Testis (tissue), 2 donors: ENCODE results near the gene ARMC6.

Experiments used
- POLR2A ChIP-seq: fragments of 450-650 bp; IDR thresholded peaks from one replicate; pipeline ENCODE4 v1.6.1; 2017; ENCODE audit warnings: antibody characterized with exemption, mild to moderate bottlenecking, moderate library complexity
- TF ChIP-seq, protein P1 (sequence below), 3 experiments: fragments of 450-650 bp in 2 of 3; fragments of 200-600 bp in 1 of 3; sonication (generic) in 1 of 3; IDR thresholded peaks; one replicate each; pipeline ENCODE4 v1.5.1; 2016 to 2019; ENCODE audit warnings: antibody characterized with exemption in 3 of 3, mild to moderate bottlenecking in 2 of 3, moderate library complexity in 1 of 3

DNA sequence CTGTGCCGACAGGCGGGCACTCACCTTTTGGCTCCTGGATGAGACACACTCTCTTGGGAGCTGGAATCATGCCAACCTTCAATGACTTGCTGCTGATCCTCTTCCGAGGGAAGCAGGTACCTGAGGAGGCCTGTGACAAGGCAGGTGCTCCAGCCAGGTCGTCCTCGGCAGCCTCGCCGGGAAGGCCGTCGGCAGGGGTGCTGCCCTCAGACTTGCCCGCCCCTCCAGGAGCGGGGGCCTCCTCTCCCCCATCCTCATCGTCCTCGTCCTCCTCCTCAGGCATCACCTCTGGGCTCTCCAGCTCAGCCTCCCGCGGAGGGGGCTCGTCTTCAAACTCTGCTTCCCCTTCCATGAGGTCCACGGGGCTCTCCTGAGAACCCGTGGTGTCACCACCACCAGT lies 29.3 kb upstream of the ARMC6 start:
- TF ChIP-seq POLR2A: no peak
- TF ChIP-seq, protein P1, sequence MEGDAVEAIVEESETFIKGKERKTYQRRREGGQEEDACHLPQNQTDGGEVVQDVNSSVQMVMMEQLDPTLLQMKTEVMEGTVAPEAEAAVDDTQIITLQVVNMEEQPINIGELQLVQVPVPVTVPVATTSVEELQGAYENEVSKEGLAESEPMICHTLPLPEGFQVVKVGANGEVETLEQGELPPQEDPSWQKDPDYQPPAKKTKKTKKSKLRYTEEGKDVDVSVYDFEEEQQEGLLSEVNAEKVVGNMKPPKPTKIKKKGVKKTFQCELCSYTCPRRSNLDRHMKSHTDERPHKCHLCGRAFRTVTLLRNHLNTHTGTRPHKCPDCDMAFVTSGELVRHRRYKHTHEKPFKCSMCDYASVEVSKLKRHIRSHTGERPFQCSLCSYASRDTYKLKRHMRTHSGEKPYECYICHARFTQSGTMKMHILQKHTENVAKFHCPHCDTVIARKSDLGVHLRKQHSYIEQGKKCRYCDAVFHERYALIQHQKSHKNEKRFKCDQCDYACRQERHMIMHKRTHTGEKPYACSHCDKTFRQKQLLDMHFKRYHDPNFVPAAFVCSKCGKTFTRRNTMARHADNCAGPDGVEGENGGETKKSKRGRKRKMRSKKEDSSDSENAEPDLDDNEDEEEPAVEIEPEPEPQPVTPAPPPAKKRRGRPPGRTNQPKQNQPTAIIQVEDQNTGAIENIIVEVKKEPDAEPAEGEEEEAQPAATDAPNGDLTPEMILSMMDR (IDR thresholded peaks at IDR 0.05): no peak
